Measurements from ENCODE around the gene POPDC3. TPM values are rescaled to one million over a fixed set of nuclear protein-coding genes. Genes with fewer than 3 reads are reported as not detected.

POPDC3 gene
- total and polyA plus RNA-seq, 10 of the 15 experiments (the other 5 are each of a cell fraction or from before 2014, with no cell fraction given): 1.6 TPM; not detected in 9

DNA sequence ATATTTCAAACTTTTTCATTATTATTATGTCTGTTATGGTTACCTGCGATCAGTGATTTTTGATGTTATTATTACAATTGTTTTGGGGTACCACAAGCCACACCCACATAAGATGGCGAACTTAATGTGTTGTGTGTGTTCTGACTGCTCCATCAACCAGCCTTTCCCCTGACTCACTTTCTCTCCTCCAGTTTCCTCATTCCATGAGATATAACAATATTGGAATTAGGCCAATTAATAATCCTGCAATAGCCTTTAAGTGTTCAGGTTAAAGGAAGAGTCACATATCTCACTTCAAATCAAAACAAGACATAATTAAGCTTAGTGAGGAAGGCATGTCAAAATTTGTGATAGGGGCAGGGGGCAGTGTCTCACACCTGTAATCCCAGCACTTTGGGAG is 16.3 kb upstream of the POPDC3 start:
- ChIA-PET CTCF (no interaction called here), POLR2A (no interaction called here), RAD21 (ENCODE audit: unreplicated experiment) (no interaction called here), SMC1A (ENCODE audit: uncharacterized antibody, unreplicated experiment) (no interaction called here)
- no peak overlapping the region for H3K4me2 ChIP-seq (ENCODE audit: control insufficient read depth, insufficient read depth)
- no peaks in the 10 kb centered on the region; the same call in 2 of the 3 replicates for H3K9me3 ChIP-seq (replicated peaks; ENCODE audit: control insufficient read depth, insufficient read depth, low read length)
- H3K4me1 ChIP-seq (ENCODE audit: control insufficient read depth, insufficient read depth, low read length): no peaks in the 10 kb centered on the region
- H3K27ac ChIP-seq (ENCODE audit: control insufficient read depth, insufficient read depth): no peak overlapping the region
- no peak for DNase-seq (ENCODE audit: low read depth, low spot score)
- in situ Hi-C loops (cut with MboI) (no loop called here), intact Hi-C loops (cut with micrococcal nuclease; ENCODE audit: unreplicated experiment) (no loop called here)
- H3K79me2 ChIP-seq (ENCODE audit: control insufficient read depth, insufficient read depth, low read length): no peaks in the 10 kb centered on the region
- H3K36me3 ChIP-seq (ENCODE audit: control insufficient read depth in 2 of 2, insufficient read depth in 2 of 2, low read length in 1 of 2): no peaks in the 10 kb centered on the region
- H4K20me1 ChIP-seq (ENCODE audit: control insufficient read depth, insufficient read depth): no peaks in the 10 kb centered on the region
- no peak for FAIRE-seq
- ATAC-seq: no peak
- no peaks in the 10 kb centered on the region for H3K27me3 ChIP-seq (replicated peaks in 1 of 2; ENCODE audit: control insufficient read depth in 2 of 2, insufficient read depth in 2 of 2, low read length in 1 of 2)
- no peak overlapping the region for H3K4me3 ChIP-seq
- H3K9ac ChIP-seq (ENCODE audit: control insufficient read depth, insufficient read depth, low read length): no peak overlapping the region
- no peak overlapping the region for H2AFZ ChIP-seq (ENCODE audit: control insufficient read depth, low read depth, low read length)
- no TSS peak for BruUV-seq (replicated peaks)
- 32% methylated on average over 2 of the region's 2 CpGs for WGBS (ENCODE audit: insufficient coverage, insufficient replicate concordance, low lambda C conversion rate, missing lambda C conversion rate)
- no peak for TF ChIP-seq RUNX3 (IDR thresholded peaks at IDR 0.05; ENCODE audit: low read length)
- no peak for TF ChIP-seq CEBPB (IDR thresholded peaks at IDR 0.05; ENCODE audit: borderline replicate concordance in 1 of 2, low read depth in 2 of 2, low read length in 2 of 2)
- TF ChIP-seq RBBP5 (conservative IDR thresholded peaks at IDR 0.05): no peak
- no peak for TF ChIP-seq MXI1 (IDR thresholded peaks at IDR 0.05; ENCODE audit: low read depth, low read length)
- TF ChIP-seq, protein P1, sequence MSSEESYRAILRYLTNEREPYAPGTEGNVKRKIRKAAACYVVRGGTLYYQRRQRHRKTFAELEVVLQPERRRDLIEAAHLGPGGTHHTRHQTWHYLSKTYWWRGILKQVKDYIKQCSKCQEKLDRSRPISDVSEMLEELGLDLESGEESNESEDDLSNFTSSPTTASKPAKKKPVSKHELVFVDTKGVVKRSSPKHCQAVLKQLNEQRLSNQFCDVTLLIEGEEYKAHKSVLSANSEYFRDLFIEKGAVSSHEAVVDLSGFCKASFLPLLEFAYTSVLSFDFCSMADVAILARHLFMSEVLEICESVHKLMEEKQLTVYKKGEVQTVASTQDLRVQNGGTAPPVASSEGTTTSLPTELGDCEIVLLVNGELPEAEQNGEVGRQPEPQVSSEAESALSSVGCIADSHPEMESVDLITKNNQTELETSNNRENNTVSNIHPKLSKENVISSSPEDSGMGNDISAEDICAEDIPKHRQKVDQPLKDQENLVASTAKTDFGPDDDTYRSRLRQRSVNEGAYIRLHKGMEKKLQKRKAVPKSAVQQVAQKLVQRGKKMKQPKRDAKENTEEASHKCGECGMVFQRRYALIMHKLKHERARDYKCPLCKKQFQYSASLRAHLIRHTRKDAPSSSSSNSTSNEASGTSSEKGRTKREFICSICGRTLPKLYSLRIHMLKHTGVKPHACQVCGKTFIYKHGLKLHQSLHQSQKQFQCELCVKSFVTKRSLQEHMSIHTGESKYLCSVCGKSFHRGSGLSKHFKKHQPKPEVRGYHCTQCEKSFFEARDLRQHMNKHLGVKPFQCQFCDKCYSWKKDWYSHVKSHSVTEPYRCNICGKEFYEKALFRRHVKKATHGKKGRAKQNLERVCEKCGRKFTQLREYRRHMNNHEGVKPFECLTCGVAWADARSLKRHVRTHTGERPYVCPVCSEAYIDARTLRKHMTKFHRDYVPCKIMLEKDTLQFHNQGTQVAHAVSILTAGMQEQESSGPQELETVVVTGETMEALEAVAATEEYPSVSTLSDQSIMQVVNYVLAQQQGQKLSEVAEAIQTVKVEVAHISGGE (CRISPR knock-in tag; IDR thresholded peaks at IDR 0.05): no peak
- no peak for TF ChIP-seq HDAC6 (IDR thresholded peaks at IDR 0.05; ENCODE audit: unreplicated experiment)
- TF ChIP-seq CHD2 (IDR thresholded peaks at IDR 0.05; ENCODE audit: borderline replicate concordance, low read depth, low read length): no peak
- TF ChIP-seq RELA (IDR thresholded peaks at IDR 0.05; ENCODE audit: borderline replicate concordance, partially characterized antibody): no peak
- TF ChIP-seq, protein P2, sequence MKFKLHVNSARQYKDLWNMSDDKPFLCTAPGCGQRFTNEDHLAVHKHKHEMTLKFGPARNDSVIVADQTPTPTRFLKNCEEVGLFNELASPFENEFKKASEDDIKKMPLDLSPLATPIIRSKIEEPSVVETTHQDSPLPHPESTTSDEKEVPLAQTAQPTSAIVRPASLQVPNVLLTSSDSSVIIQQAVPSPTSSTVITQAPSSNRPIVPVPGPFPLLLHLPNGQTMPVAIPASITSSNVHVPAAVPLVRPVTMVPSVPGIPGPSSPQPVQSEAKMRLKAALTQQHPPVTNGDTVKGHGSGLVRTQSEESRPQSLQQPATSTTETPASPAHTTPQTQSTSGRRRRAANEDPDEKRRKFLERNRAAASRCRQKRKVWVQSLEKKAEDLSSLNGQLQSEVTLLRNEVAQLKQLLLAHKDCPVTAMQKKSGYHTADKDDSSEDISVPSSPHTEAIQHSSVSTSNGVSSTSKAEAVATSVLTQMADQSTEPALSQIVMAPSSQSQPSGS (IDR thresholded peaks at IDR 0.05; ENCODE audit: low read length): no peak
- TF ChIP-seq, protein P3, sequence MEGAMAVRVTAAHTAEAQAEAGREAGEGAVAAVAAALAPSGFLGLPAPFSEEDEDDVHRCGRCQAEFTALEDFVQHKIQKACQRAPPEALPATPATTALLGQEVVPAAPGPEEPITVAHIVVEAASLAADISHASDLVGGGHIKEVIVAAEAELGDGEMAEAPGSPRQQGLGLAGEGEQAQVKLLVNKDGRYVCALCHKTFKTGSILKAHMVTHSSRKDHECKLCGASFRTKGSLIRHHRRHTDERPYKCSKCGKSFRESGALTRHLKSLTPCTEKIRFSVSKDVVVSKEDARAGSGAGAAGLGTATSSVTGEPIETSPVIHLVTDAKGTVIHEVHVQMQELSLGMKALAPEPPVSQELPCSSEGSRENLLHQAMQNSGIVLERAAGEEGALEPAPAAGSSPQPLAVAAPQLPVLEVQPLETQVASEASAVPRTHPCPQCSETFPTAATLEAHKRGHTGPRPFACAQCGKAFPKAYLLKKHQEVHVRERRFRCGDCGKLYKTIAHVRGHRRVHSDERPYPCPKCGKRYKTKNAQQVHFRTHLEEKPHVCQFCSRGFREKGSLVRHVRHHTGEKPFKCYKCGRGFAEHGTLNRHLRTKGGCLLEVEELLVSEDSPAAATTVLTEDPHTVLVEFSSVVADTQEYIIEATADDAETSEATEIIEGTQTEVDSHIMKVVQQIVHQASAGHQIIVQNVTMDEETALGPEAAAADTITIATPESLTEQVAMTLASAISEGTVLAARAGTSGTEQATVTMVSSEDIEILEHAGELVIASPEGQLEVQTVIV (IDR thresholded peaks at IDR 0.05; ENCODE audit: borderline replicate concordance, partially characterized antibody): no peak
- no peak for TF ChIP-seq RAD51 (IDR thresholded peaks at IDR 0.05)
- TF ChIP-seq NR2C2 (IDR thresholded peaks at IDR 0.05; ENCODE audit: borderline replicate concordance, control insufficient read depth, insufficient read length, low read depth): no peak
- TF ChIP-seq, protein P4, sequence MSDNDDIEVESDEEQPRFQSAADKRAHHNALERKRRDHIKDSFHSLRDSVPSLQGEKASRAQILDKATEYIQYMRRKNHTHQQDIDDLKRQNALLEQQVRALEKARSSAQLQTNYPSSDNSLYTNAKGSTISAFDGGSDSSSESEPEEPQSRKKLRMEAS (IDR thresholded peaks at IDR 0.05; ENCODE audit: low read depth, low read length): no peak
- TF ChIP-seq TCF12 (IDR thresholded peaks at IDR 0.05; ENCODE audit: low read depth, low read length): no peak
- TF ChIP-seq SMC3 (IDR thresholded peaks at IDR 0.05; ENCODE audit: borderline replicate concordance, low read length): no peak
- no peak for TF ChIP-seq BRCA1 (IDR thresholded peaks at IDR 0.05; ENCODE audit: low read depth, low read length)

All from GM12878 (cell line).